ENCODE measurements around the gene LDLRAD4.
A peak's percentile ranks its signal among the peaks of the same experiment; 100 is the strongest.

Gene LDLRAD4

GRCh38 chr18:13268158-13269012 is 49.8 kb downstream of the LDLRAD4 start:
- DNase-seq: no peak

GRCh38 chr18:13269013-13269280 is 50.4 kb downstream of the LDLRAD4 start:
- DNase-seq: no peak

- no peak for DNase-seq
Observed at GRCh38 chr18:13269521-13270011, 51.0 kb downstream of the LDLRAD4 start.

- no peak for DNase-seq
Observed at GRCh38 chr18:13270279-13270855, 51.8 kb downstream of the LDLRAD4 start.

GRCh38 chr18:13271302-13271911 is 52.8 kb downstream of the LDLRAD4 start:
- DNase-seq: no peak

- DNase-seq: no peak
Observed at GRCh38 chr18:13272416-13272815, 53.9 kb downstream of the LDLRAD4 start.

GRCh38 chr18:13273800-13274199 is 55.2 kb downstream of the LDLRAD4 start:
- DNase-seq: no peak

- DNase-seq: no peak
Observed at GRCh38 chr18:13275075-13275474, 56.5 kb downstream of the LDLRAD4 start.

GRCh38 chr18:13276530-13277520 is 58.3 kb downstream of the LDLRAD4 start:
- DNase-seq: peak; percentile 8

- DNase-seq: no peak
Observed at GRCh38 chr18:13278062-13278630, 59.6 kb downstream of the LDLRAD4 start.

- DNase-seq: no peak
Observed at GRCh38 chr18:13279181-13280069, 60.9 kb downstream of the LDLRAD4 start.

- peak; percentile 74 for DNase-seq
Observed at GRCh38 chr18:13280070-13280795, 61.7 kb downstream of the LDLRAD4 start.

GRCh38 chr18:13281406-13281805 is 62.8 kb downstream of the LDLRAD4 start:
- no peak for DNase-seq

- DNase-seq: no peak
Observed at GRCh38 chr18:13283746-13284145, 65.2 kb downstream of the LDLRAD4 start.

GRCh38 chr18:13284330-13285027 is 65.9 kb downstream of the LDLRAD4 start:
- DNase-seq: peak; percentile 67

- DNase-seq: no peak
Observed at GRCh38 chr18:13285874-13286273, 67.3 kb downstream of the LDLRAD4 start.

GRCh38 chr18:13286456-13287125 is 68.0 kb downstream of the LDLRAD4 start:
- DNase-seq: no peak

- no peak for DNase-seq
Observed at GRCh38 chr18:13287372-13287771, 68.8 kb downstream of the LDLRAD4 start.

GRCh38 chr18:13288509-13289133 is 70.1 kb downstream of the LDLRAD4 start:
- DNase-seq: no peak

Measured in NCI-H2171 treated with DMSO at 0.1 percent for 48 hours (cell line).